GM12874 (cell line): Measurements from ENCODE around the gene UQCC2.

Experiments
- TF ChIP-seq, protein P1 (sequence below): IDR thresholded peaks from 2 replicates; pipeline ENCODE4 v1.5.1; 2011; ENCODE audit warnings: low read depth, mild to moderate bottlenecking, control low read depth, low read length, moderate library complexity; ENCODE audit not compliant: insufficient read depth

The UQCC2 gene

GRCh38 chr6:33733709-33734007 is 22.2 kb upstream of the UQCC2 start:
- TF ChIP-seq, protein P1, sequence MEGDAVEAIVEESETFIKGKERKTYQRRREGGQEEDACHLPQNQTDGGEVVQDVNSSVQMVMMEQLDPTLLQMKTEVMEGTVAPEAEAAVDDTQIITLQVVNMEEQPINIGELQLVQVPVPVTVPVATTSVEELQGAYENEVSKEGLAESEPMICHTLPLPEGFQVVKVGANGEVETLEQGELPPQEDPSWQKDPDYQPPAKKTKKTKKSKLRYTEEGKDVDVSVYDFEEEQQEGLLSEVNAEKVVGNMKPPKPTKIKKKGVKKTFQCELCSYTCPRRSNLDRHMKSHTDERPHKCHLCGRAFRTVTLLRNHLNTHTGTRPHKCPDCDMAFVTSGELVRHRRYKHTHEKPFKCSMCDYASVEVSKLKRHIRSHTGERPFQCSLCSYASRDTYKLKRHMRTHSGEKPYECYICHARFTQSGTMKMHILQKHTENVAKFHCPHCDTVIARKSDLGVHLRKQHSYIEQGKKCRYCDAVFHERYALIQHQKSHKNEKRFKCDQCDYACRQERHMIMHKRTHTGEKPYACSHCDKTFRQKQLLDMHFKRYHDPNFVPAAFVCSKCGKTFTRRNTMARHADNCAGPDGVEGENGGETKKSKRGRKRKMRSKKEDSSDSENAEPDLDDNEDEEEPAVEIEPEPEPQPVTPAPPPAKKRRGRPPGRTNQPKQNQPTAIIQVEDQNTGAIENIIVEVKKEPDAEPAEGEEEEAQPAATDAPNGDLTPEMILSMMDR = no peak

- TF ChIP-seq, protein P1 = no peak
These were observed 21.6 kb upstream of the UQCC2 start for GRCh38 chr6:33732817-33733708.

GRCh38 chr6:33732385-33732784 is 20.9 kb upstream of the UQCC2 start:
- TF ChIP-seq, protein P1 = no peak

- TF ChIP-seq, protein P1 = no peak
These were observed 20.3 kb upstream of the UQCC2 start for GRCh38 chr6:33731751-33732282.

GRCh38 chr6:33731035-33731434 is 19.5 kb upstream of the UQCC2 start:
- TF ChIP-seq, protein P1 = no peak

DNA sequence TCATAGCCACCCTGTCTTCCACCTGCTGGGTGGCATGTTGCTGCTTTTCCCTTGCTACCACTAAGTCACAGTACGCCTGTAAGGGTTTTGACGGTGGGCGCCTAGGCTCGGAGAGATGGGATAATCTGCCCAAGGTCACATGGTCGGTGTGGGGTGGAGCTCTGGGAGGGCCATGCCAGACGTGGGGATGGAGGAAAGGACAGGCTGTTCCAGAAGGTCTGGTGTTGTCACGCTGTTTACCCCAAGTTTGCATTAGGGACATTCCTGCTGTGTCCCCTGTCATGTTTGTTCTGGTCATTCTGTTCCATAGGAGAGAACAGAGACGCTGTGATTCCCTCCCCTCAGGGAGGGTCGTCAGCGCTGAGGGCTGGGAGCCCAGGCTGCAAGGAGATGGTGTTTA is 19.1 kb upstream of the UQCC2 start:
- TF ChIP-seq, protein P1 = no peak

GRCh38 chr6:33729059-33729458 is 17.6 kb upstream of the UQCC2 start:
- TF ChIP-seq, protein P1 = no peak
